ENCODE results near the gene PTCD1. TPM values are rescaled to one million over a fixed set of nuclear protein-coding genes. Genes with fewer than 3 reads are reported as not detected.

Gene PTCD1
- total and polyA plus RNA-seq, 9 of the 15 experiments (the other 6 are each of a cell fraction or from before 2014, with no cell fraction given): 0.46 to 17.1 (median 6.2) TPM

DNA sequence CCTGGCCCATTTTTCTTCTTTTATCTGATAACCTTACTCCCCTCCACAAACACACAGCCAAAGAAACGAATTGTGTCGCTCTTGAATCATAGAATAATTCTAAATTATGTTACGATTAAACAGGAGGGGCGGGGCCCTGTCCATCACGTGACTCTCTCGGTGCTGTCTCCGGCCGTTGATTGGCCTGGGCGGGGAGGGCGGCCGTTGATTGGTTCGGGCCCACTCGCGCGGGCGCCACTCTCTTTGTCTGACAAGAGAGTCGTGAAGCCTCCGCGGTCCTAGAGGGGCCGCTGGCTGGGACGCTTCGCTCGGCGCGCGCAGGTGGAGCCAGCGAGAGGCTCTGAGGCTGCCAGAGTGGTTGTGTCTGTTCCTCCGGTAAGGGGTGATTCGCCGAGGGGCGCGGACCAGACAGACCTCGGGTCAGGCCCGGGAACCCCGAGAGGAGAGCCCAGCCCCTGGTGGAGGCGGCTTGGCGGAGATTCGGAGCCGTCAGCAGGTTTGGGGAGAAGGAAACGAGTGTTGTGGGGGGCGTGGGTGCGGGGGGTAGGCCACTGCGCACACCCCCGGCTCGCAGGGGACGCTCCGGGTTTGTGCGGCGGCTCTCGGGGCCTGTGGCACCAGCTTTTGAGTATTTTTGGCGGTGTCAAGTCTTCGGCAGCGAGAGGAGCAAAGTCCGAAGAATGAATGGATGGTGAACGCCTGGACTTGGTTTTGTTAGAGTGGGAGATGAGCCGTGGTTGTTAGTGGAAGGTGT is 34.1 kb upstream of the PTCD1 start, which contains the start of gene ZNF789 (continued):
- peak; percentile 56; the same call in 1 of the 2 replicates for TF ChIP-seq ZNF695 (CRISPR knock-in tag; IDR thresholded peaks at IDR 0.05)
- TF ChIP-seq, protein P1, sequence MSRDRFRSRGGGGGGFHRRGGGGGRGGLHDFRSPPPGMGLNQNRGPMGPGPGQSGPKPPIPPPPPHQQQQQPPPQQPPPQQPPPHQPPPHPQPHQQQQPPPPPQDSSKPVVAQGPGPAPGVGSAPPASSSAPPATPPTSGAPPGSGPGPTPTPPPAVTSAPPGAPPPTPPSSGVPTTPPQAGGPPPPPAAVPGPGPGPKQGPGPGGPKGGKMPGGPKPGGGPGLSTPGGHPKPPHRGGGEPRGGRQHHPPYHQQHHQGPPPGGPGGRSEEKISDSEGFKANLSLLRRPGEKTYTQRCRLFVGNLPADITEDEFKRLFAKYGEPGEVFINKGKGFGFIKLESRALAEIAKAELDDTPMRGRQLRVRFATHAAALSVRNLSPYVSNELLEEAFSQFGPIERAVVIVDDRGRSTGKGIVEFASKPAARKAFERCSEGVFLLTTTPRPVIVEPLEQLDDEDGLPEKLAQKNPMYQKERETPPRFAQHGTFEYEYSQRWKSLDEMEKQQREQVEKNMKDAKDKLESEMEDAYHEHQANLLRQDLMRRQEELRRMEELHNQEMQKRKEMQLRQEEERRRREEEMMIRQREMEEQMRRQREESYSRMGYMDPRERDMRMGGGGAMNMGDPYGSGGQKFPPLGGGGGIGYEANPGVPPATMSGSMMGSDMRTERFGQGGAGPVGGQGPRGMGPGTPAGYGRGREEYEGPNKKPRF (IDR thresholded peaks at IDR 0.05; ENCODE audit: low read depth, low read length): no peak
- peak; percentile 88 for TF ChIP-seq RBBP5 (IDR thresholded peaks at IDR 0.05; ENCODE audit: borderline replicate concordance, insufficient read depth, low read length, poor library complexity, severe bottlenecking)
- TF ChIP-seq DEAF1 (CRISPR knock-in tag; IDR thresholded peaks at IDR 0.05): no peak
- TF ChIP-seq U2AF2 (optimal IDR thresholded peaks at IDR 0.05; ENCODE audit: low read depth, low read length): no peak
- no peak for TF ChIP-seq ZKSCAN8 (CRISPR knock-in tag; IDR thresholded peaks at IDR 0.05)
- no peak for TF ChIP-seq BACH1 (tag; IDR thresholded peaks at IDR 0.05)
- TF ChIP-seq CCAR2 (IDR thresholded peaks at IDR 0.05; ENCODE audit: low read depth, low read length): no peak
- peak; percentile 82 for TF ChIP-seq HMGN3 (IDR thresholded peaks at IDR 0.05; ENCODE audit: borderline replicate concordance, extremely low read depth, insufficient read length, low read depth, low read length)
- TF ChIP-seq, protein P2, sequence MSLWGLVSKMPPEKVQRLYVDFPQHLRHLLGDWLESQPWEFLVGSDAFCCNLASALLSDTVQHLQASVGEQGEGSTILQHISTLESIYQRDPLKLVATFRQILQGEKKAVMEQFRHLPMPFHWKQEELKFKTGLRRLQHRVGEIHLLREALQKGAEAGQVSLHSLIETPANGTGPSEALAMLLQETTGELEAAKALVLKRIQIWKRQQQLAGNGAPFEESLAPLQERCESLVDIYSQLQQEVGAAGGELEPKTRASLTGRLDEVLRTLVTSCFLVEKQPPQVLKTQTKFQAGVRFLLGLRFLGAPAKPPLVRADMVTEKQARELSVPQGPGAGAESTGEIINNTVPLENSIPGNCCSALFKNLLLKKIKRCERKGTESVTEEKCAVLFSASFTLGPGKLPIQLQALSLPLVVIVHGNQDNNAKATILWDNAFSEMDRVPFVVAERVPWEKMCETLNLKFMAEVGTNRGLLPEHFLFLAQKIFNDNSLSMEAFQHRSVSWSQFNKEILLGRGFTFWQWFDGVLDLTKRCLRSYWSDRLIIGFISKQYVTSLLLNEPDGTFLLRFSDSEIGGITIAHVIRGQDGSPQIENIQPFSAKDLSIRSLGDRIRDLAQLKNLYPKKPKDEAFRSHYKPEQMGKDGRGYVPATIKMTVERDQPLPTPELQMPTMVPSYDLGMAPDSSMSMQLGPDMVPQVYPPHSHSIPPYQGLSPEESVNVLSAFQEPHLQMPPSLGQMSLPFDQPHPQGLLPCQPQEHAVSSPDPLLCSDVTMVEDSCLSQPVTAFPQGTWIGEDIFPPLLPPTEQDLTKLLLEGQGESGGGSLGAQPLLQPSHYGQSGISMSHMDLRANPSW (CRISPR knock-in tag; IDR thresholded peaks at IDR 0.05): 0 out of 2 replicates have a peak, but pooled peaks have one; percentile 22
- TF ChIP-seq PRMT5 (CRISPR knock-in tag; IDR thresholded peaks at IDR 0.05): no peak
- TF ChIP-seq ZBTB43 (CRISPR knock-in tag; IDR thresholded peaks at IDR 0.05): no peak
- TF ChIP-seq MECOM (CRISPR knock-in tag; IDR thresholded peaks at IDR 0.05): no peak
- 0 out of 4 replicates have a peak, but pooled peaks of 1 of the 2 experiments have one; percentile 37 for TF ChIP-seq TEAD1 (CRISPR knock-in tag; IDR thresholded peaks at IDR 0.05)
- no peak for TF ChIP-seq ZNF512 (tag; IDR thresholded peaks at IDR 0.05)
- TF ChIP-seq HDAC2 (IDR thresholded peaks at IDR 0.05): no peak; the same call in 1 of the 2 replicates
